Measurements from ENCODE around the gene CYP4A22.
"Not testable (repeated sequence)": the region's sequence is repeated elsewhere in the genome, so short reads cannot be mapped to it uniquely, and the experiment has no call there.

GRCh38 chr1:47126997-47127396, 10.2 kb upstream of the CYP4A22 start:
- TF ChIP-seq, protein P1, sequence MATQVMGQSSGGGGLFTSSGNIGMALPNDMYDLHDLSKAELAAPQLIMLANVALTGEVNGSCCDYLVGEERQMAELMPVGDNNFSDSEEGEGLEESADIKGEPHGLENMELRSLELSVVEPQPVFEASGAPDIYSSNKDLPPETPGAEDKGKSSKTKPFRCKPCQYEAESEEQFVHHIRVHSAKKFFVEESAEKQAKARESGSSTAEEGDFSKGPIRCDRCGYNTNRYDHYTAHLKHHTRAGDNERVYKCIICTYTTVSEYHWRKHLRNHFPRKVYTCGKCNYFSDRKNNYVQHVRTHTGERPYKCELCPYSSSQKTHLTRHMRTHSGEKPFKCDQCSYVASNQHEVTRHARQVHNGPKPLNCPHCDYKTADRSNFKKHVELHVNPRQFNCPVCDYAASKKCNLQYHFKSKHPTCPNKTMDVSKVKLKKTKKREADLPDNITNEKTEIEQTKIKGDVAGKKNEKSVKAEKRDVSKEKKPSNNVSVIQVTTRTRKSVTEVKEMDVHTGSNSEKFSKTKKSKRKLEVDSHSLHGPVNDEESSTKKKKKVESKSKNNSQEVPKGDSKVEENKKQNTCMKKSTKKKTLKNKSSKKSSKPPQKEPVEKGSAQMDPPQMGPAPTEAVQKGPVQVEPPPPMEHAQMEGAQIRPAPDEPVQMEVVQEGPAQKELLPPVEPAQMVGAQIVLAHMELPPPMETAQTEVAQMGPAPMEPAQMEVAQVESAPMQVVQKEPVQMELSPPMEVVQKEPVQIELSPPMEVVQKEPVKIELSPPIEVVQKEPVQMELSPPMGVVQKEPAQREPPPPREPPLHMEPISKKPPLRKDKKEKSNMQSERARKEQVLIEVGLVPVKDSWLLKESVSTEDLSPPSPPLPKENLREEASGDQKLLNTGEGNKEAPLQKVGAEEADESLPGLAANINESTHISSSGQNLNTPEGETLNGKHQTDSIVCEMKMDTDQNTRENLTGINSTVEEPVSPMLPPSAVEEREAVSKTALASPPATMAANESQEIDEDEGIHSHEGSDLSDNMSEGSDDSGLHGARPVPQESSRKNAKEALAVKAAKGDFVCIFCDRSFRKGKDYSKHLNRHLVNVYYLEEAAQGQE (IDR thresholded peaks at IDR 0.05; ENCODE audit: unreplicated experiment) = not testable (repeated sequence)
- TF ChIP-seq EZH2 (IDR thresholded peaks at IDR 0.05; ENCODE audit: low read depth, unreplicated experiment); CTCF (conservative IDR thresholded peaks at IDR 0.05; ENCODE audit: low read depth in 2 of 2); CREB1 (CRISPR knock-in tag; IDR thresholded peaks at IDR 0.05; ENCODE audit: low read depth); POLR2AphosphoS5 (IDR thresholded peaks at IDR 0.05; ENCODE audit: low read depth): not testable (repeated sequence)
